HG03135 (cell line): ENCODE data around the gene COMTD1.

Source experiments
- ATAC-seq: cut with Tn5 transposase; IDR thresholded peaks from one replicate; pipeline ENCODE4 v1.9.1; 2021; ENCODE audit warnings: mild to moderate bottlenecking, moderate library complexity; ENCODE audit not compliant: unreplicated experiment

The COMTD1 gene

GRCh38 chr10:75235375-75236177 is at the start of gene COMTD1:
COMTD1 (minus strand) TSS chr10:75235957; CDS start chr10:75235928, 29 bp downstream.
- peak; percentile 68 for ATAC-seq

DNA sequence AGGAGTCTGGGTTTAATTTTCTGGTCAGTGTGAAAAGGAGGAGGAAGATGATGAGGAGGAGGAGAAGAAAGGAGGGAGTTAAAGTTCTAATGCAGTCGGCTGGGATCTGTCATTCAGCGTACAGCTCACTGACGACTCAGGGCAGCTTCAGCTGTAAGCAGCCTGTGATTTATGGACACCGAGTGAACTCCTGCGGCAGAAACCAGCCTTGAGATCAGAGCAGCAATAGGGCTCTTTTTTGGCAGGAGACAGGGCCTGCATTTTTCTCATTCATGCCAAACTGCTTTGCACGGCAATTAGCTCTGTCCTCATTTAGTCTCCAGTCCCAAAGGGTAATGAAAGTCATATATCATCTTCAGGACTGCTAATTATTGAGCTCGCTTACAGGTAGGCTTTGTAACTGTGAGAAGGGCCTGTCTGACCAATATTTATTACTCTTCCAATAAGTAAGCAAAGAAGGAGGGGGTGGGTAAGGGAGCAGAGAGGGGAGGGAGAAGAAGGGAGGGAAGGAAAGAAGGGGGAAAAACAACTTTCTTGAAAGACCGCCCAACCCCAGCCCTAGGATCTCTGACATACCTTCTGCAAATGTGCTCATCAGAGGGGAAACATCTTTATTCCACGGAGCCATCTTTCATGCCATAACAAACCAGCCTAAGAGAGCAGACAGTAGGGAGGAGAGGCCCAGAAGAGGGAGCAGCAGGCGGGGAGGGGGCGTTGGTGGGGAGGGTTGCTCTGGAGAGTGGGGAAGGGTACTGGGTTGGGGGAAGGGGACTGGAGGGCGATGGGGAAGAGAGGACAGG is 48.1 kb upstream of the COMTD1 start:
- ATAC-seq: no peak

DNA sequence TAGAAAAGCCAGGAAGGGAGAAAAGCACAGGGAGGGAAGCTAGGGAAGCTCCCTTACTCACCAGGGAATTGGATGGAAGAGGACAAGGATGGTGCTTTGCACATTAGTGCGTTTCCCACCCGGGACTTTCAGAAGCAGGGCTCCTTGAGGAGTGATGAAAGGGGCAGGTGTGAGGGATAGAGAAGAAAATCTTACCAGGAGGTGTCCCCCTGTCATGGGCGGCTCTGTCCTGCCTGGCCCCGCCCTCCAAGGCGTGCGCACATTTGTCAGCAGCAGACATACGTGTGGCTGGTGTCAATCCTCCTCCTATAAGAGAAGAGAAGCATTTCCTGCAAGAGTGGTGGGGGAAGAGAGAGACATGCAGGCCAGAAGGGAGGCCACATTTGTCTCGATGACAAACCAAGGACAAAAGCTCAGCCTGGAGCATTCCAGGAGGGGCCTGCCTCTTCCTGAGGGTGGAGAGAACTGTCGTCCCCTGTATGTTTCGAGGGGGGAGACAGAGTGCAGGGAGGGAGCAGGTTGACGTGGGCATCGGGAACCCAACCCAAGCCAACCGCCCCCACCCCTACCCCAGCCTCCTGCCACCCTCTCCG is 47.4 kb upstream of the COMTD1 start:
- ATAC-seq: no peak

- no peak for ATAC-seq
Measured at GRCh38 chr10:75281974-75282373, 46.2 kb upstream of the COMTD1 start.

- no peak for ATAC-seq
Measured at GRCh38 chr10:75280236-75280635, 44.5 kb upstream of the COMTD1 start.

DNA sequence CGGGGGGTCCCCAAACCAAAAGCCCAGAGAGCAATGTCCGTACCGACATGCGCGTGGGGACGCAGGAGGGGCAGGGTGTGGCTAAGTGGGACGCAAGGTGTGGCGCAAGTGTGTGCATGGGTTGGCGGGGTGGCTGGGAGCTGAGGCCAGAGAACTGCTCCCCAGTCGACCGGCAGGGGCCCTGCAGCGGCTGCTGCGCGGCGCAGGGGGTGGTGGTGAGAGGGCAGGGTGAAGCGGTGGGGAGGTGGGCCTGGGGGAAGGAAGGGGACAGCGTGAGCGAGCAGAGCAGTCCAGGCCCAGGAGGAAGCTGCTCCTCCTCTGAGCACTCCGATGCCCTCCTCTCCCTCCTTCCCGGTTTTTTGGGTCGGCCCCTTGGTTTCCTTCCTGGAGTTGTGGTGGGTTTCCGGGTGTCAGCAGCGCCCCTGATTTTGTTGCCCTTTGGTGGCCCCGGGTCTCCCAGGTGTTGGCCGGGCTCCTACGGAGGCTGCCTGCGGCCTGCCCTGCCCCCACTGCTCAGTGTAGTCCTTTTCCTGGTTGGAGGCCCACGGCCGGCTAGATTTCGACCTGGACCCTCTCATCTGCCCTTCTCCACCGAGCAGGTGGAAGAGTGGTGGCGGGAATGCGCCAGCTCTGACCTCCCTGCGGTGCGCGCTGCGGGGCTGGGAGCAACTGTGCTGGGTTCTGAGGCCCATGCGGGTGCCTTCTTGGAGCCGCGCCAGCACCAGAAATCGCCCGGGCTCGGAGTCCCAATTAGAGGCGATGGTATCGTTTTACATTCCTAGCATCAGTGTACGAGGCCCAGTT is 40.5 kb upstream of the COMTD1 start:
- ATAC-seq: no peak

DNA sequence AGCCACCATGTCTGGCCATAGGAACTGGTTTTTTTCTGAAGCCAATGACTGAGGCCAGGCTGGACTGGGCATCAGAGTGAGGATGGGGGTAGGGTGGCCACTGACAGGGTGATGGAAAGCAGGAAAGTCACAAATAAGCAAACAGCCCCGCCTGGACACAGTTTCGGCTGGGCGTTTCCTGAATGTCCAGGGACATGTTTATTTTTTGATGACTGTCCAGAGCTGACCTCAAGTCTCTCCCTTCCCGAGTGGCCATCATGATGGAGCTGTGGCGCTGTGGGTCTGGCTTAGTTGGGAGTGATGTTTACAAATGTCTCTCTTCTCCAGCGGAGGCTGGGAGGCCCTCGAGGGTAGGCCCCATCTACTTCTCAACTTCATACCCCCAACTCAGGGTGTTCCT is 37.1 kb upstream of the COMTD1 start:
- no peak for ATAC-seq

DNA sequence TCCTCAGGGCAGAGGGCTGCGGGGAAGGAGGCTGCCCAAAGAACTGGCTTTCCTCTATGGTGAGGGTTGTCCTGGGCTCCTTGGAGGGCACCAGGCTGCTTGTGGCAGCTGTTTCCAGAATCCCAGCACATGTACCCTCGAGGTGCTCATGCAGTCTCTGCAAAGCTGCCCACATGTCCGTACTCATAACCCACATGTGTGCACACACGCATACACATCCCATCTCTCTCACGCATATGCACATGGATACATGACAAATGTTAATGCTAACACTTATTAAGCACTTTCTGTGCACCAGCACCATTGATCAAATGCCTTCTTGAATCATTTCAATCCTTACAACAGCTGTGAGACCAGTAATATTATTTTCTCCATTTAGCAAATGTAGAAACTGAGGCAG is 36.3 kb upstream of the COMTD1 start:
- no peak for ATAC-seq

DNA sequence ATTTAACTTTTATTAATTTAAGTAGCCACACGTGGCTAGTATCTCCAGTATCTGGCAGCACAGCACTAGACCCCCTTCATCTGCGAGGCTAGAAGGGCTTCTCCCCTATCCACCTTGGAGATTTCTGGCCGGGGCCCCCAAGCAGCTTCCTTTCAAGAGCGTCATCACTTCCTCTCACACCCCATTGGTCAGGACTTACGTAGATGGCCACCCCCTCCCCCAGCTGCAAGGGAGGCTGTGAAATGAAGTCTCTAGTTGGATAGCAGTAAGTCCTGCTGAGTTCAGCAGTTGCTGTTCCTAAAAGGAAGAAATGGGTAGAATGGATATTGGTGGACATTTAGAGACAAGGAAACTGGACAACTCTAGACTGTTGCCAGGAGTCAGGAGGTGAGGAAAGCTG is 33.8 kb upstream of the COMTD1 start:
- ATAC-seq: no peak

DNA sequence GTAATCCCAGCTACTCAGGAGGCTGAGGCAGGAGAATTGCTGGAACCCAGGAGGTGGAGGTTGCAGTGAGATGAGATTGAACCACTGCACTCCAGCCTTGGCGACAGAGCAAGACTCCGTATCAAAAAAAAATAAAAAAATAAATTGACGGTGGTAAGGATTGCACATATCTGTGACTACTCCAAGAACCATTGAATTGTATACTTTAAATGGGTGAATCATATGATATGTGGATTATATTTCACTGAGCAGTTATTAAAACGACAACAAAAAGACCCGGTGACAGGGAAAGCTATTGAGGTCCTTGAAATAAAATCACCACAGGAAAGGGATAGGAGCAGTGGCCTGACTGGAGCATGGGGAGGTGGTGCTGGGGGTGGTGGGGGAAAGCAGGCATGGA is 31.2 kb upstream of the COMTD1 start:
- no peak for ATAC-seq

- ATAC-seq: no peak
Measured at GRCh38 chr10:75265856-75266255, 30.1 kb upstream of the COMTD1 start.

DNA sequence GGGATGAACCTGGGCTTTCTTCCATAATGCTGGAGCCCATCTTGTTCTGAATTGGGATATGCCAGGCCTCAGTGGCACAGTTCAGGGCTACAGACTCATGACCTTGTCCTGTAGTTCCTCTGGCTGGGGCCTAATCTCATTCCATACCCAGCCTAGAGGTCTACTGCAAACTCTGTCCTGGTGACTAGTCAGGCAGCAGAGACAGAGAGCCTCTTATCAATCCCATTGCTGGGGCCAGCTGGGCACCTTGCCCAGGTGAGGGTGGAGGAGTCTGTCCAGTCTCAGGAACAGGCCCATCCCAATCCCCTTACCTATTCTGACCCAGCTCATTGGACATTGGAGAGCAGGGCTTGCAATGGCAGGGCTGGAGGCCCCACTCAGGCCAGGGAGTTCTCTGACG is 28.0 kb upstream of the COMTD1 start:
- no peak for ATAC-seq

- no peak for ATAC-seq
Measured at GRCh38 chr10:75261813-75262705, 26.3 kb upstream of the COMTD1 start.

GRCh38 chr10:75260990-75261389 is 25.2 kb upstream of the COMTD1 start:
- no peak for ATAC-seq

- no peak for ATAC-seq
Measured at GRCh38 chr10:75254739-75255138, 19.0 kb upstream of the COMTD1 start.

DNA sequence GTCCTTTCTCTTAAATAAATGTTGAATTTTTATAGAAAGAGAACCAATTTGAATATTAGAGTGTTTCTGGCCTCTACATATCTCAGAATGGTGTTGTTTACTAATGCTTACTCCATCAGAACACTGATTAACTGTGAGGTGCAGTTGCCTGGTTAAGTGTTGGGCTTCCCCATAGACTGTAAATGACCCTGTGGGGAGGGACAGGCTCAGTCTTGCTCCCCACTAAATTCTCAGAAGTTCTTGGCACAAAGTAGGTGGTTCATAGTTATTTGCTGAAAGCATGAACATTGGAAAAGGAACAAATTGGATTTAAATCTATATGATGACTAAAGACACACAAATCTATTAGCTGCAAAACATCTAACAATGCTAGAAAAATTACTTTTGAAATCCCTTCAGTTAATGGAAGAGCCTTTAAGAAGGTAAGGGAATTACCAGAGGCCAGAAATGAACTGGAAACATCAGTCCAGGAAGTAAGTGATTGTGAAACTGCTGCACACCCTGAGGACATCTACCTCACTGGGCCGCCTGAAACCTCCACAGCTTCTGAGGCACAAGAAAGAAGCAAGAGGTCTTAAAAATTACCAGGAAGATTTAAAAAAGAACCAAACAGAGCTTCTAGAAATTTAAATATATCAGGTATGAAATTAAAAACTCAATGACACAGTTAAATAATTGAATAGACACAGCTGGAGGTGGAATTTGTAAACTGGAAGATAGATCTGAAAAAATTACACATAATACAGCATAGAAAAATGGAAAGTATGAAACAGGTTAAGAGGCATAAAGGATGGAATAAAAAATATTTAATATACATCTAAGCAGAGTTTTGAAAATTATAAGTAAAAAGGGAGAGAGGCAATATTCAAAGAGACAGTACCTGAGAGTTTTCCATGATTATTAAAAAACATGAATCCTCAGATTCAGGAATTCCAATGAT is 17.8 kb upstream of the COMTD1 start:
- no peak for ATAC-seq

DNA sequence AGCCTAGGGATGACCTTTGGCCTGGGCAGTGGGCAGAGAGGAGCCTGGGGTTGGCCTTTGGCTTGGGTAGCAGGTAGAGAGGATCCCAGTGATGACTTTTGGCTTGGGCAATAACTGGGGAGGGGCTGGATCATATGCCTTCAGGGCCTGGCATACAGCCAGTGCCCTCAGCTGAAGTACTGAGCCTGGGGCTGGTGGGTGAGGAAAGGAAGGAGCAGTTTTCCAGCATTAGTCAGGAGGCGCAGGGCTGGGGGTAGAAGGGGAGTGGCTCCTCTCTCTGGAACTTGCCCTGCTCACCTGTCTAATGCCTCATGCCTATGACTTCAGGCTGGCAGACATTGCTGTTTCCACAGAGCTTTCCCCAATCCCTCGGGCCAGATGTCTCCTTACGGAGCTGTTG is 15.2 kb upstream of the COMTD1 start:
- no peak for ATAC-seq

DNA sequence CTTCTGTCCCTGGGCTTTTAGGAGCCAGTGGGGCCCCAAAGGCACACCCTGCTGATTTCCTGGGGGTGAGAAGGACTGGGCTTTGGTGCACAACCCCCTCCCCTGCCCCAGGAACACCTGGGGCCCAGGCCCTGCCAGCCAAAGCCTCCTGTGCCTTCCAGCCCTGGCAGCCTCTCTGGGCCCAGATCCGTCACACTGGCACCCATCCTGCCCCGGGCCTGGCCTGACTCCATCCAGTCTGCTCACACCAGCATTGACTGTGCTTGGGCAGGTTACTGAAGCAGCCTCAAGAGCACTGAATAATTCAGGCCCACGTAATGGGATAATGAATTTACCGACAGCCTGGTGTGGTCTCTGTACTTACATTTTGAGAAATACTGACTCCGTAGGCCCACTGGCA is 12.0 kb upstream of the COMTD1 start:
- no peak for ATAC-seq

DNA sequence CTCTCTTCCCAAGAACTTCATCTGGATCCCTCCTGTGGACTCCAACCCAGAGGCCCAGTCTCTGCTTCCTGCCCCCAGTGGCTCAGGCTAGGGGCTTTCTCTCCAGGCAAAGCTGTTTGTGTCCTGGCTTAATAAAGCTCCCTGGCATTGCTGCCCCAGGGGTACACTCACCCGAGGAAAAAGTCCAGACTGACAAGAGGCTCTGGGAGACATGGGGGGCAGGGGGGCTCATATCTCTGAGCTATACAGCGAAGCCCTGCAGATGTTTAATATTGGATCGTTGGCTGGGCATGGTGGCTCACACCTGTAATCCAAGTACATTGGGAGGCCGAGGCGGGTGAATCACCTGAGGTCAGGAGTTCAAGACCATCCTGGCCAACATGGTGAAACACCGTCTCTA is 10.7 kb upstream of the COMTD1 start:
- no peak for ATAC-seq
